T-helper 1 cell treated with Interleukin-12 subunit alpha and Interleukin-12 subunit beta and Interleukin-4 antibody, amounts not matched to agents 30 μg/mL and 1 μg/mL, for 36 hours (primary cell): ENCODE measurements around the gene ROGDI.
A peak's percentile ranks its signal among the peaks of the same experiment; 100 is the strongest.

Experiments
- H3K27ac Mint-ChIP-seq: one replicate; pipeline ENCODE4 v1.8.0; 2021; ENCODE audit warnings: mild to moderate bottlenecking, mixed read lengths
- H3K27me3 Mint-ChIP-seq: one replicate; pipeline ENCODE4 v1.8.0; 2021; ENCODE audit warnings: low read depth, mixed read lengths
- H3K36me3 Mint-ChIP-seq: one replicate; pipeline ENCODE4 v1.8.0; 2021; ENCODE audit warnings: low read depth, mixed read lengths
- H3K4me1 Mint-ChIP-seq: one replicate; pipeline ENCODE4 v1.8.0; 2021; ENCODE audit warnings: low read depth, mixed read lengths
- H3K4me3 Mint-ChIP-seq: one replicate; pipeline ENCODE4 v1.8.0; 2021; ENCODE audit warnings: mild to moderate bottlenecking, moderate library complexity, mixed read lengths
- H3K9me3 Mint-ChIP-seq: one replicate; pipeline ENCODE4 v1.8.0; 2021; ENCODE audit warnings: mixed read lengths

Gene ROGDI

DNA sequence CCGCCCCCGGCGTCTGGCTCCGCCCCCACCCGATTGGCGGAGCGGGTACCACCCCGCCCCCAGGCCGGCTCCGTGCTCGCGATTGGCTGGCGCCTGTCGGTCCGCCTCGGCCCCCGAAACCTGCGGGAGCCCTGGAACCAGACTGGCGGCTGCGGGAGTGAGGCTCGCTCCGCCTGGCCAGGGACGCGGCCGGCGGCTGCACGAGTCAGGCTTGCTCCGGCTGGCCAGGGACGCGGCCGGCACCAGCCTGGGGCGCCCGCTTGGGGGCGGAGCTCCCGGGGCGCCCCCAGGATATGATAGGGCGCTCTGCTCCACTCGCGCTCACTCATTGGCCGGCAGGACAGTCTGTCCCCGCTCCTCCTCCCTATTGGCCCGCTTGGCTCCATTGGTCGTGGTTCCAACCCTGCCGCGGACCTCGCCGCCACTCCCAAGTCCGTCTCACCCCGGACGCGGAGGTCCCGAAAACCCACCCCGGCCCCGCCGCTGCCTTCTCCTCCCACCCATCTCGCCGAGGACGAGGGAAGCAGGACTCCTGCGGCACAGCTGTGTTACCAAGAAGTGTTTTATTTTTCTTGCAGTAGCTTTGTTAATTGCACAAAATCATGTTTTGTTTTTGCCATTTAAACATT lies 340 bp upstream of the ROGDI start:
- peaks cover 9% of the 10 kb centered on the region for H3K4me1 Mint-ChIP-seq
- H3K36me3 Mint-ChIP-seq = peaks cover 13% of the 10 kb centered on the region

DNA sequence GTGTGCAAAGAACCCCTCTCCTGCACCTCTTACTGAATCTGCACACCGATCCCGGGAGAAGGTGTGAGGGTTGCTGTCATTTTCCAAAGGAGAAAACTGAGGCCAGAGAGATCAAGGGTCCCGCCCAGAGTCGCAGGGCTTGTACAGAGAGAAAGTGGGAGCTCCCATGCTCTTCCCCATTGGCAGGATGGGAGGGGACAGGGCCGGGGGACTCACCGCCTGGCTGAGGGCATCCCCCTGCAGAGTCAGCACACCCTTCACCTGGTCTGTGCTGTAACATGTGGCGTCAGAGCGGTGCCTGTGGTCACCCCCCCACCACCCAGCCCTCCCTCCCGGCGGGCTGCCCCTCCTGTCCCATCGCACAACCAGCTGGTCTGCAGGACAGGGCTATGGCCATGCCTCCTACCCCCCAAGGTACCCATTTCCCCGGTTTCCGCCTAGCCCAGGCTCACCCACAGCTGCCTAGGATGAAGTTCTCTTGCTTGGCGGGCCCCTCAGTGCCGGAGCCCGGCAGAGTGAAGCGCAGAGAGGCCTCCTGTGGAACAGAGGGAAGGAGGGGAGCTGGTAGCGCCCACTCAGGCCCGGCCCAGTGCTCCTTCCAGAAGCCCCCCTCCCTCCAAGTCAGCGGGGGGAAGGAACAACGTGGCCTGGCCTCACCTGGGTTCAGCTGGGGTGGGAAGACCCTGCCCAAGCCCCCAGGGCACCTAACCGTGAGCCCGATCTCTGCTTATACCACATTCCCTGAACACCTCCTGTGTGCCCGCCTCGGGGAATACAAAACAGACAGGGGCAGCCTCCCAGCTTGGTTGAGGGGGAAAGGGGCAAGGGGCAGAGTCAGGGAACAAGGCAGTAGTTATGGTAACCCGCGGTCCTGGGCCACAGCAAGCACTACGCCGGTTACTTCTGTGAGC lies 1.1 kb downstream of the ROGDI start:
- Mint-ChIP-seq H3K4me1 (peaks cover 9% of the 10 kb centered on the region), H3K27ac (no peak overlapping the region), H3K4me3 (peak overlapping the region; percentile 83), H3K36me3 (peaks cover 6% of the 10 kb centered on the region), H3K27me3 (no peaks in the 10 kb centered on the region), H3K9me3 (no peaks in the 10 kb centered on the region)

More for the DNA sequence above, 340 bp upstream of the ROGDI start:
- Mint-ChIP-seq H3K4me3 (peak overlapping the region; percentile 81), H3K27ac (peak overlapping the region; percentile 52), H3K27me3 (no peaks in the 10 kb centered on the region), H3K9me3 (no peaks in the 10 kb centered on the region)

DNA sequence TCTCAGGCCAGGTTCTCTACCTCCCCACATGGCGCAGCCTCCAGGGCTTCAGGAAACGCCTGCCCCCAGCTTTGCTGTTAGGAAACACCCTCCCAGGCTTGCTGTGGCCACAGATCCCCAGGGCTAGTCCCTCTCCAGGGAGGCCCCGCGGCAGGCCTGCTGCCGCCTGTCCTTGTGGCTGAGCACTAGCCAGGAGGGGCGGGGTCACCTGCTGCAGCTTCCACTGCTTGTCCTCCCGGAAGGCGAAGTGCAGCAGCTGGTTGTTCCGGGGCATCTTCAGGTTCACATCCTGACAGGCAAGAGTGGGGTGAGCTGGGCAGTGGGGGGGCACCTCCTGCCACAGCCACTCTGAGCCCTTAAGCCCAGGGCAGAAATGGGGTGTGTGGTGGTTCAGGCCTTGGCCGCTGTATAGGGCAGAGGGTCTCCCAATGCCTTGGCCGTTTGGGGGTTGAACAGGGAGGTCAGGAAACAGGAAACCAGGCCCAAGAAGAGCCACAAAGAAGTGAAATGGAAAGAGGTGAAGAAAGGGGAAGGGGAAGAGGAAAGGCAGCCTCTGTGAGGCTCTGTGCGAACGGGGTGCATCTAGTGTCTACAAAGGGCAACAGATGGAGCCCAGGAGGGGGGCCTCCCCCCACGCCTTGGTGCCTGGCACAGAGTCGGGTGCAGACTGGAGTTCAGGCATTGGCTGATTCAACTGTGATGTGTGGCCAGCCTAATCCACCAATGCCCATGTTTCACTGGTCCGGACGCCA lies 2.0 kb downstream of the ROGDI start:
- Mint-ChIP-seq H3K4me3 (peak overlapping the region; percentile 69), H3K9me3 (no peaks in the 10 kb centered on the region), H3K36me3 (peaks cover 6% of the 10 kb centered on the region), H3K27me3 (no peaks in the 10 kb centered on the region), H3K27ac (peak overlapping the region; percentile 55), H3K4me1 (peaks cover 9% of the 10 kb centered on the region)

DNA sequence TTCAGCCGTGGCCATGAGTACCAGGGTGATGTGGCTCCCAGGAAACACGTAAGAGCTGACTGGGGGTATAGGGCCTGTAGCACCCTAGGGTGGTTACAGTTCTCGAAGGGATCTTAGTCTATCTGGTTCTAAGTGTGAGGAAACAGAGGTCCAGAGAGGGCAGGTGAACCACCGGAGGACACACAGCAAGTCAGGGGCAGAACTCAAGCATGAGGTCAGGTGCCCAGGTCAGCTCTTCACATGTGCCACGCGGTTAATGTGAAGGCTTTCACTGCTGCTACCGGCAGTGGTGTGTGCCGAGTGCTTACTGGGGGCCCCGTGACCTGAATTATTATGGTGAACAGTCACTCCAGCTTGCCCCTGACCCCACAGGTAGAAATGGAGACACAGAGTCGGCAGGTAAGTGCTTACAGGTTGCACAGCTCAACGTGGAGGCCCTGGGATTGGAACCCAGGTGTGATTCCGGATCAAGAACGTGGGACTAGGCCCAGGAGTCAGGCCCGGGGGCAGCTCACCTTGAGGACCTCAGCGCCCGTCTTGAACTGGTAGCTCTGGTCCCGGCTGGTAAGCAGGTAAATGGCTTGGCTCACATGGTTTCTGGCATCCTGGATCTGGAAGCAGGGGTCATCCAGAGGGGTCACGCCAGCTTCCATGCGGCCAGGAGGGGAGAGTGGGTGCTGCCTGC lies 3.1 kb downstream of the ROGDI start:
- Mint-ChIP-seq H3K4me1 (peaks cover 9% of the 10 kb centered on the region), H3K4me3 (no peak overlapping the region), H3K36me3 (no peaks in the 10 kb centered on the region), H3K27me3 (no peaks in the 10 kb centered on the region), H3K27ac (no peak overlapping the region), H3K9me3 (no peaks in the 10 kb centered on the region)

DNA sequence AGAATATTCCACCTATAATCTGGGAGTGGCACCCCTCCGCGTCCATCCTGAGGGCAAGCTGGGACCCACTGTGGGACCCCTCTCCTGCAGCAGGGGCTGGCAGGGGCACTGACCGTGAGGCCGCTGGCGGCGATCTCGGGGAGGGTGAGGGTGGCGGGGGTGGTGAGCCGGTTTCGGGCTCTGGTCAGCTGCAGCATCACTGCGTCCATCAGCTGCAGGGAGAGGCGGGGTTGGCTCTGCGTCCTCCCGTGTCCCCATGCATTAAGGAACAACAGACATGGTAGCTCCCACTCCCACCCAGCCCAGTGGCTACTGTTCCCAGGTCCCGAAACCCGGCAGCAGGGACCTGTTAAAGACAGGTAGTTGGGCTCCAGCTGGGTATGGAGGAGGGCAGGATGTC lies 4.0 kb downstream of the ROGDI start:
- Mint-ChIP-seq H3K27me3 (no peaks in the 10 kb centered on the region), H3K36me3 (no peaks in the 10 kb centered on the region), H3K27ac (no peak overlapping the region), H3K4me1 (peaks cover 7% of the 10 kb centered on the region), H3K4me3 (no peak overlapping the region), H3K9me3 (no peaks in the 10 kb centered on the region)

DNA sequence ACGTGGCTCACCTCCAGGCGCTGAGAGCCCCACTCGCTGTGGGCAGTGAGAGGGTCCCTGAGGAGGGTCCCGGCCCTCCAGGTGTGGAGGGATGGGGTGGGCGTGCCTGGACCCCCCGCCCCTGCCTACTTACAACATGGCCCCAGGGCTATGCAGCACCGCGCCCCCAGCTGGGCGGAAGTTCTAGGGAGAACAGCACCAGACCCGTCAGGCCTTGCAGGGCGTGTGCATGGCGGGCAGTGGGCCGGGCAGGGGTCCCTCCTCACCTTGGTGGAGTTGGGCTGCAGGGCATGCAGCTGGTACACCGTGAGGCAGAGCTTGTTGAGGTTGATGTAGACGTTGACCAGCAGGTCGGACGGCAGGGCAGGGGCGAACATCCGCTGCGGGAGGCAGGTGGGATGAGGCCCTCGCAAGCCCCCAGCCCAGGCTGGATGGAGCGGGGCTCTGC lies 4.6 kb downstream of the ROGDI start:
- H3K36me3 Mint-ChIP-seq = no peaks in the 10 kb centered on the region
- H3K27ac Mint-ChIP-seq = no peak overlapping the region
- no peaks in the 10 kb centered on the region for H3K9me3 Mint-ChIP-seq
- H3K27me3 Mint-ChIP-seq = no peaks in the 10 kb centered on the region
- no peak overlapping the region for H3K4me3 Mint-ChIP-seq
- peaks cover 3% of the 10 kb centered on the region for H3K4me1 Mint-ChIP-seq

DNA sequence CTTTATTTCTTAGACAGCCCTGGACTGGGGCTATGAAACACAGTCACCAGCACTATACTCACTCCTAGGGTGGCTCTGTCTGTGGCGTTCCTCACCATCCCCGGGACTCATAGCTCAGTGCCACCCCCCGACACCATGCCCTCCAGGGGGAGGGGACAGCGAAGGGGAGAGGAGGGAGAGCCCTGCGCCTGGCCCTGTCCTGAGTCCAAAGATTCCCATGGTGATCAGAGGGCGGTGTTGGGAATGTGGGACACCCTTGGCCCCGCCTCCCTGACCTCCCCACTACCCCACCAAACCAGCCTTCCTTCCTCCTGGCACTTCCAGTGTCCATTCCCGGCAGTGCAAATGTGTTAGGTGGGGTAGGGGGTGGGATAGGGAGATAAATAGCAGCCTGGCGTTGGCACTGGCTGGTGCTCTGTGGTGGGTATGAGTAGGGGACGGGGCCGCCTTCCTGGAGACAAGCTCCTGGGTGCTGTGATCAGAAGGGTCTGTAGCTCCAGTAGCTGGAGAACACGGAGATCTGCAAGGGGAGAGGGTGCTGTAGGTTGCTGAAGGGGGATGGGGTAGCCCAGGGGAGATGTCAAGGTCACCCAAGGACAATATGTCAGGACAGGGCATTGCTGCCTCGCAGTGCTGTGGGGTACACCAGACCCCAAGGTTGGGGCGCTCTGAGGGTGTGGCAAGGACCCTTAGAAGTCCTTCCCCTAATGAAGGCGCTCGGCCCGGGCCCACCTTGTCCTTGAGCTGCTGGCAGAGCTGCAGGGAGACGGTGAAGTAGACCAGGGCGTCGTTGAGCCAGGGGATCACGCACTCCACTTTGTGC lies 5.2 kb downstream of the ROGDI start:
- H3K4me3 Mint-ChIP-seq = no peak overlapping the region
- H3K27ac Mint-ChIP-seq = no peak overlapping the region
- H3K36me3 Mint-ChIP-seq = no peaks in the 10 kb centered on the region
- H3K4me1 Mint-ChIP-seq = peaks cover 3% of the 10 kb centered on the region
- no peaks in the 10 kb centered on the region for H3K27me3 Mint-ChIP-seq
- no peaks in the 10 kb centered on the region for H3K9me3 Mint-ChIP-seq

DNA sequence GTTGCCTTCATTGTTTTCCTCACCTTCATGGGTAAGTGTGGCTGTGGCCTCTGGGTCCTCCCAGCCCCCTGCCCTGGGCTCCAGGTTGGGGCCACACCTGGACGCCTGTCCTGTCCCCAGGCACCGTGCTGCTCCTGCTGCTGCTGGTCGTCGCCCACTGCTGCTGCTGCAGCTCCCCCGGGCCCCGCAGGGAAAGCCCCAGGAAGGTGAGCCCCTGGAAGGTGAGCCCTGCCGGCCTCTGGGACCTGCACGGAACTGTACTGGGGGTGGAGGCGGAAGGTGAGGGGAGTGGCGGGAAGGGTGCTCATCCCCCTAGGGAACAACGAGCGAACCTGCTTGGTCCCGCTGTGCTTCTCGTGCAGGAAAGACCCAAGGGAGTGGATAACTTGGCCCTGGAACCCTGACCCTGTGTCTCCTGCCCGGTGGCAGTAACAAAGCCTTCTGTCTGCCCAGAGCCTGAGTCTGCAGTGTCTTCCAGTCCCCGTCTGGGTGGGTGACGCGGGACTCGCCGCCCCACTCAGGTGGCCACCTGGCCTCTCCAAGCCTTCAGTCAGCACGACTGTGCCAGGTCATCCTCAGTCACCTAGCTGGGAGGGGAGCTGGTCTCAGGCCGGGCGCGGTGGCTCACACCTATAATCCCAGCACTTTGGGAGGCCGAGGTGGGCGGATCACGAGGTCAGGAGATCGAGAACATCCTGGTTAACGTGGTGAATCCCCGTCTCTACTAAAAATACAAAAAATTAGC lies 6.4 kb downstream of the ROGDI start:
- Mint-ChIP-seq H3K36me3 (no peaks in the 10 kb centered on the region), H3K27me3 (no peaks in the 10 kb centered on the region), H3K4me3 (no peak overlapping the region), H3K27ac (no peak overlapping the region), H3K9me3 (no peaks in the 10 kb centered on the region), H3K4me1 (peaks cover 3% of the 10 kb centered on the region)

DNA sequence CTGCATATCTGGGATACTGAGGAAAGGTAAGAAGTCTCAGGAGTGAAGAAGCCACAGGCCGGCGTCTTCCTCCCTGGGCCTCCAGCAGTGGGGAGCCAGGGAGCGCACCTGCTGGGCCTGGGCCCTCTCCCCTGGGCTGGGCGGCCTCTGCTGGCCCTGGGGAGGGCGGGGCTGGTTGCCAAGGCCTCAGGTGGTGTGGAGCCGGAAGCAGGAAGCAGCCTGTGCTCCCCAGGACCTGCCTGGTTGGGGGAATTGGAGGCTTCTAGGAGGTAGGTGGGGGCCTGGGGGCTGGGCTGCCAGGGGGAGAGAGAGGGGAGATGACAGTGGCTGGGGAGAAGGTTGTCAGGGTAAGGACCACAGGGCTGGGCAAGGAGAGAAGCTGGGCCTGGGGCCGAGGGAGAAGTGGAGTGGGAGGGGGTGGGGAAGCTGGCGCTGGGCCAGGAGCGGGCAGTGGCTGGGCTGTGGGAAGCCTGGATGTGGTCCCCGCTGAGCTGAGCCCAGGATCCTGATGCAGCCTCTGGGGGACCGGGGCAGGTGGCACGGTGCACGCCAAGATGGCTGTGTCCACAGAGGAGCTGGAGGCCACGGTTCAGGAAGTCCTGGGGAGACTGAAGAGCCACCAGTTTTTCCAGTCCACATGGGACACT lies 7.1 kb downstream of the ROGDI start, which contains the start of gene SMIM22:
Gene SMIM22, plus strand, starts transcription at position 189 of the 647 bp plus-strand sequence. Its CDS starts 366 bp downstream, at position 555.
- Mint-ChIP-seq H3K27me3 (no peaks in the 10 kb centered on the region), H3K4me1 (peaks cover 3% of the 10 kb centered on the region), H3K27ac (no peak within 1 kb of the TSS), H3K4me3 (no peak within 1 kb of the TSS), H3K36me3 (no peaks in the 10 kb centered on the region), H3K9me3 (no peaks in the 10 kb centered on the region)

DNA sequence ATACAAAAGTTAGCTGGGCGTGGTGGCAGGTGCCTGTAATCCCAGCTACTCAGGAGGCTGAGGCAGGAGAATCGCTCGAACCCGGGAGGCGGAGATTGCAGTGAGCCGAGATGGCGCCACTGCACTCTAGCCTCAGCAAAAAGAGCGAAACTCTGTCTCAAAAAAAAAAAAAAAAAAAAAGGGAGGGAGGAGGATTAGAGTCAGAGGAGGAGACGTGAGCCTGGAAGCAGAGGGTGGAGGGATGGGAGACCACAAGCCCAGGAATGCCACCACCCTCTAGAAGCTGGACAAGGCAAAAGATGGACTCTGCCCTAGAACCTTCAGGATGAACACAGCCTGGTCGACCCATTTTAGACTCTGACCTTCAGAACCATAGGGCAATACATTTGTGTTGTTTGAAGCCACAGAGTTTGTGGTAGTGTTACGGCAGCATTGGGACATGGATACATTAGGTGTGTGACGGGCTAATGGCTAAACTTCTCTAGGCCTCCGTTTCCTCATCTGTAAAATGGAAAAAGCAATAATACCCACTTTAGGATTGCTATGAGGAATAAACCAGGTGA lies 9.4 kb downstream of the ROGDI start:
- Mint-ChIP-seq H3K27me3 (no peaks in the 10 kb centered on the region), H3K36me3 (no peaks in the 10 kb centered on the region), H3K27ac (no peak overlapping the region), H3K4me1 (peaks cover 3% of the 10 kb centered on the region), H3K4me3 (no peak overlapping the region), H3K9me3 (no peaks in the 10 kb centered on the region)

DNA sequence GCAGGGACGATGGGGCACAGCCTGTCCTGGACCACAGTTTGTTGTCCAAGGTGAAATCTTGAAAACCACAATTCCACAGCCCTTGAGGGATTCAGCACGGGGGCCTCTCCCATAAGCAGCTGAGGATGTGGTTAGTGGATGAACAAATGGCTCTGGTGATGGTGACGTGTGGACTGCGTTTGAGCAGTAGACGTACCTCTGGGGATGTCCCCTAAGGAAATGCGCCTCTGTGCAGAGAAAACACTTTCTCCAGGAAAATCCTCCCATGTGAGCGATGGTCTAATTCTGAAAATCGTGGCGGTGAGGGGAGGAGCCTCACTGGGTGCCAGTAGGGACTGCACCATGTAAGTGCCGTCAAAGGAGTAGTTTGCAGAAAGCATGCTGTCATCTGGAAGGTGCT lies 11.6 kb downstream of the ROGDI start:
- H3K27me3 Mint-ChIP-seq = no peaks in the 10 kb centered on the region
- H3K4me1 Mint-ChIP-seq = peaks cover 3% of the 10 kb centered on the region
- H3K36me3 Mint-ChIP-seq = no peaks in the 10 kb centered on the region
- no peak overlapping the region for H3K4me3 Mint-ChIP-seq
- no peak overlapping the region for H3K27ac Mint-ChIP-seq
- H3K9me3 Mint-ChIP-seq = no peaks in the 10 kb centered on the region

DNA sequence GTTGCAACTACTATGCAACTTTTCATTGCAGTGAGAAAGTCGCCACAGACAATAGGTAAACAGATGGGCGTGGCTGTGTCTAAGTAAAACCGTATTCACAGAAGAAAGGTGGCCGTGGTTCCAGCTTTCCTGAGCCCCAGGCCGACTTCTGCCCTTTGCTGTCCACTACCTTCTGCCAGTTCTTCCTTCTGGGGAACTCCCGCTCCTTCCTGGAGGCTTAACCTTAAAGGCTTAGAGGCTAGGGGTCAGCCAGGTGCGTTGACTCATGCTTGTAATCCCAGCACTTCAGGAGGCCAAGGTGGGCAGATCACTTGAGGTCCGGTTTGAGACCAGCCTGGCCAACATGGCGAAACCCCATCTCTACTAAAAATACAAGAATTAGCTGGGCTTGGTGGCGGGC lies 12.2 kb downstream of the ROGDI start:
- Mint-ChIP-seq H3K27me3 (no peaks in the 10 kb centered on the region), H3K27ac (no peak overlapping the region), H3K4me1 (peaks cover 3% of the 10 kb centered on the region), H3K4me3 (no peak overlapping the region), H3K36me3 (no peaks in the 10 kb centered on the region), H3K9me3 (no peaks in the 10 kb centered on the region)
